Measurements from ENCODE around the gene HSPH1.

Gene HSPH1

DNA sequence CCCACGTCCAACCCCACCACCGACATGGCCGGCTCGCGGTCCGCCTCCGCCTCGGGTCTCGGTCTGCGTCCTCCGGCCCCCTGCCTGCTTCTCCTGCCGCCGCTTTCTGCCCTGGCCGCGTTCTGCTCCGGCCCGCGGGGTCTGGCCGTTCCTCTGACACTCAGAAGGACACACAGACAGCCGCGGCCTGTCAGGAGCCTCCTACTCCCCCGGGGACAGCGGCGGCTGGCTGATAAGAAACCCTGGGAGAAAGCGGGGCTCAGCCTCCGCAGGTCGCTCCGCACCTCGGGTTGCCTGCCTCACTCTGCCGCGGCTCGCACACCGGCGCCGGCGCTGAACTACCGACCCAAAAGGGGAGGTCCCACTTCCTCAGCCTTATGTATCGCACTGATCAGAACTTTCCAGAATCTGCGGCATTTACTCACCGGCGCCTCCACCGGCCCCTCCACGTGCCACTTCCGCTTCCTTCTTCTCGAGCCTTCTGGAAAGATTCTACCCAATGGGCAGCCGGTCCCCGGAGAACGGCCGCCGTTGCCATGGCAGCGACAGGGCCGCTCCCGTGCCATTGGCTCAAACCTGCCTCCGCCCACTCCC is at the start of gene HSPH1:
Gene HSPH1 (minus strand): TSS at position 348 of the 594 bp plus-strand sequence. CDS start 322 bp downstream, at position 26.
- Histone ChIP-seq H3K4me1 (ENCODE audit: control insufficient read depth, insufficient read depth, low read length) (peaks cover 13% of the 10 kb centered on the region), H3K27me3 (ENCODE audit: control insufficient read depth, insufficient read depth, low read length) (no peaks in the 10 kb centered on the region), H3K27ac (ENCODE audit: low read depth, low read length) (peak within 1 kb of the TSS; percentile 90), H3K4me3 (ENCODE audit: low read length) (peak within 1 kb of the TSS; percentile 94), H3K9ac (ENCODE audit: low read length) (peak within 1 kb of the TSS; percentile 74), H3K36me3 (ENCODE audit: control insufficient read depth, insufficient read depth, low read length) (no peaks in the 10 kb centered on the region)

DNA sequence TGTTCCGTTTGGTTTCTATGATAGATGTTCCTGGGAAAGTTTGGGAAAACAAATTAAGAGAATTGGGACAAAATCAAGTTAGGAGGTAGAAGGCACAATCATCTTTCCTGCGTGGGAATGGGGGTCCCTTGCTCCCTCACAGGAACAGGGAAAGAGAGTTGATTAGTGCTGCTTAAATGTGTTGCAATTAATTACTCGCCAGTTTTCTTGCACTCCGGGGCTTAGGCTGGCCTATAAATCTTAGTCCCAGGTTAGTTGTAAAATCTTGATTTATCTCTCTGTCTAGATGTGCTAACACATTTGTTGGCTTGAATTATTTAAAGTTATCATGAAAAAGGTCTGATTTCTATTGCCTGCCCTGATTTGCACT is 48.1 kb upstream of the HSPH1 start:
- H3K27ac ChIP-seq (ENCODE audit: low read depth, low read length), result peak overlapping the region; percentile 70
- H3K27me3 ChIP-seq (ENCODE audit: control insufficient read depth, insufficient read depth, low read length), result no peaks in the 10 kb centered on the region
- peaks cover 24% of the 10 kb centered on the region for H3K4me1 ChIP-seq (ENCODE audit: control insufficient read depth, insufficient read depth, low read length)
- H3K9ac ChIP-seq (ENCODE audit: low read length), result no peak overlapping the region
- no peak overlapping the region for H3K4me3 ChIP-seq (ENCODE audit: low read length)
- no peaks in the 10 kb centered on the region for H3K36me3 ChIP-seq (ENCODE audit: control insufficient read depth, insufficient read depth, low read length)

DNA sequence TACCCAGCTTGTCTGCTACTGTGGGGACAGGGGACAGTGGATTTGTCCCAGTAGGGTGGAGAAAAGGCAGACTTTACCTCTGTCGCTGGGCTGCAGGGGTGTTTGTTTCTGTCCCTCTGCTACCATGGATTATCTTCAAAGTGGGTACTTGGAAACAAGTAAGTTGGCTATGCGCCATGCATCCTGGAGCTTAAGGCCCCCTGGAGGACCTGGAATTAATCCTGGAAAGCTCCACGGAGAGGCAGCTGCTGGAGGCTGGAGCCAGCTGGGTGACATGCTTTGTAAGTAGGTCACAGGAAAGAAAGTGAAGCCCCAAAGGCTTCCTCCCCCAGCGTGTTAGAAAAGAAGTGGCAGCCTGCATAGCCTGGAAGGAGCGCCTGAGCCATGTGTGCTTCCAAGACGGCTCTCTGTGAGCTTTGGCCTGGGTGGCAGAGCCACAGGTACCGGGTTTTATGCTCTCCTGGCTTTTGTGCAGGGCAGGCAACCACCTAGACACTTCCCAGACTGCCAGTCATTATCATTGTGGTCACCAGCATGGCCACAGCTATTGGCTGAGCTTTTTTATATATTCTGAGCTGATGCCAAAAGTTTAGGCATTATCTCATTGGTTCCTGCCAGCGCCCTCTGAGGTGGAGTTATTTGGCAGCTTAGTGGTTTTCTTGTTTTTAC is 47.6 kb upstream of the HSPH1 start:
- Histone ChIP-seq H3K4me1 (ENCODE audit: control insufficient read depth, insufficient read depth, low read length) (peaks cover 24% of the 10 kb centered on the region), H3K27ac (ENCODE audit: low read depth, low read length) (peak overlapping the region; percentile 70), H3K9ac (ENCODE audit: low read length) (peak overlapping the region; percentile 10), H3K4me3 (ENCODE audit: low read length) (peak overlapping the region; percentile 8), H3K27me3 (ENCODE audit: control insufficient read depth, insufficient read depth, low read length) (no peaks in the 10 kb centered on the region), H3K36me3 (ENCODE audit: control insufficient read depth, insufficient read depth, low read length) (no peaks in the 10 kb centered on the region)

DNA sequence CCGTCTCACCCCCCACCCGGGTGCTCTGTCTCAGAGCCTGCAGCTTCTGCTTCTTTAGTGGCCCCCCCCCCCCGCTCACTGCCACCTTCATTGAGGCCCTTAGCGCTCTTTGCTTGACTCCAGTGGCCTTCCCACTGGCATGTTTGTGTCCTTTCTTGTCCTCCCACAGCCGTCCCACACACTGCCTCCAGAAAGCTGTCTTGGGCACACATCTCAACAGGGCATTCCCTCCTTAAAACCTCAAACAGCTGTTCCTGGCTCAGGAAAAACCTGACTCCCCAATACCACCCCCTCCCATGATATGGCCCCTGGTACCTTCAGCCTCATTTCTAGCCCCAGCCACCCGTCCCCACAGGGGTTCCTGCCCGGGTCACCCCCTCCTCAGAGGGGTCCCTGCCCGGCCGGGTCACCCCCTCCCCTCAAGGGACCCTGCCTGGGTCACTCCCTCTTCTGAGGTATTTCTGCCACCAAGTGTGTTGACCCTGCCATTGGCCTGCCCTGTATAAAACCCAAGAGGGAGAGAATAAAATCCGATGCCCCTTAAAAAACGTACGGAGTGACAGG is 46.9 kb upstream of the HSPH1 start:
- no peak overlapping the region for H3K9ac ChIP-seq (ENCODE audit: low read length)
- peak overlapping the region; percentile 8 for H3K4me3 ChIP-seq (ENCODE audit: low read length)
- H3K36me3 ChIP-seq (ENCODE audit: control insufficient read depth, insufficient read depth, low read length), result no peaks in the 10 kb centered on the region
- peaks cover 24% of the 10 kb centered on the region for H3K4me1 ChIP-seq (ENCODE audit: control insufficient read depth, insufficient read depth, low read length)
- peak overlapping the region; percentile 70 for H3K27ac ChIP-seq (ENCODE audit: low read depth, low read length)
- H3K27me3 ChIP-seq (ENCODE audit: control insufficient read depth, insufficient read depth, low read length), result no peaks in the 10 kb centered on the region

DNA sequence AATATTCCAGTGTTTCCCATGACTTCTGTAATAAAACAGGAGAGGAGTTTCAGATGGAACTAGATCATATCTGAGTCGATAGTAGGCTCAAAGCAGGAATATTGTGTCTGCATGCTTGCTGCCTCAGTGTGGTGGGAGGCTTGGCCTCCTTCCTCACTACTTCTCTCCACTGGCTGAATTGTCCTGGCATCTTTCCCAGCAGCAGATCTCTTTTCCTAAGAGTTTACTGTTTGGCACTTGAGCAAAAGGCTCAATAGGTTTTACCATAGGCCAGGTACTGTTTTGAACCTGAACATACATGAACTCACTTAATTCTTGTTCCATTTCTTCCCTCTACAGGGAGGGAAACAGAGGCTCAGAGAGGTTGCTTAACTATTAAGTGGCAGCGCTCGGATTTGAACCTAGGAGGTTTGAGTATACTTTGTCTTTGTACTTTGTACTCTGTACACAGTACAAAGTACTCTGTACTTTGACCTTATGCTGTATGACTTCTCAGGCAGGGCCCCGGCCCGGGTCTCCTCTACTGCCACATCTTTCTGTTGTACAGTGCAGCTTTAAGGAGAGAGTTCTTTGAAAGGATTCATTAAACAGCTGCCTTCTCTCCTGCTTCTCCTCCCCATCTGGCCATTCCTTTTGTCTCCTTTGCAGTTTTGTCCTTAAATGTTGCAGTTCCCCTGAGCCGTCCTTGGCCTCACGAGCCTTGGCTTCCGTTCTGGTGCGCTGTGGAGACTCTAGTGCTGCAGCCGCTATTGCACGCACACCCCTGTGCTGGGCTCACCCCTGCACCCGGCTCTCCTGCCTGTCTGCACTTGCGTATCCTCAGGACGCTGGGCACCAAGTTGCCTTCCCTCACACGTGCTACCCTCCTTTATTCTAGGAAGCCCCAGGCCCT is 46.2 kb upstream of the HSPH1 start:
- Histone ChIP-seq H3K27me3 (ENCODE audit: control insufficient read depth, insufficient read depth, low read length) (no peaks in the 10 kb centered on the region), H3K4me1 (ENCODE audit: control insufficient read depth, insufficient read depth, low read length) (peaks cover 24% of the 10 kb centered on the region), H3K27ac (ENCODE audit: low read depth, low read length) (peak overlapping the region; percentile 37), H3K4me3 (ENCODE audit: low read length) (no peak overlapping the region), H3K36me3 (ENCODE audit: control insufficient read depth, insufficient read depth, low read length) (no peaks in the 10 kb centered on the region), H3K9ac (ENCODE audit: low read length) (no peak overlapping the region)

DNA sequence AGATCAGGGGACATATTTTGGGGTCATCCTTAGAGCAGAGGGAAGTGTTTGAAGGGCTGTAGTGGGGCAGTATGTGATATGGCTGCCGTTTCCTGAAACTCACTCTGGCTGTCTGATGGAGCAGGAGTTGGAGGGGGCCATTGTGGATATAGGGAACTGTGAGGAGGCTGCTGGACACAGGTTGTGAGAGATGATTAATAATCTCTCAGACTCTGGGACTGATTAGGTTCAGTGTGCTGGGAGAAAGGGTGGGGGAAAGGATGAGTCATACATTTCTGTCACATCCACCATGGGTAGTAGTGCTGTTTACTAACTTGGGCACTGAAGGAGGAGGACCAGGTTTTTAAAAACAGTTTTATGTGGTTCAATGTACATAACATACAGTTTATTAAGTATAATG is 42.9 kb upstream of the HSPH1 start:
- Histone ChIP-seq H3K4me3 (ENCODE audit: low read length) (no peak overlapping the region), H3K36me3 (ENCODE audit: control insufficient read depth, insufficient read depth, low read length) (no peaks in the 10 kb centered on the region), H3K9ac (ENCODE audit: low read length) (no peak overlapping the region), H3K27ac (ENCODE audit: low read depth, low read length) (no peak overlapping the region), H3K4me1 (ENCODE audit: control insufficient read depth, insufficient read depth, low read length) (peaks cover 25% of the 10 kb centered on the region), H3K27me3 (ENCODE audit: control insufficient read depth, insufficient read depth, low read length) (no peaks in the 10 kb centered on the region)

DNA sequence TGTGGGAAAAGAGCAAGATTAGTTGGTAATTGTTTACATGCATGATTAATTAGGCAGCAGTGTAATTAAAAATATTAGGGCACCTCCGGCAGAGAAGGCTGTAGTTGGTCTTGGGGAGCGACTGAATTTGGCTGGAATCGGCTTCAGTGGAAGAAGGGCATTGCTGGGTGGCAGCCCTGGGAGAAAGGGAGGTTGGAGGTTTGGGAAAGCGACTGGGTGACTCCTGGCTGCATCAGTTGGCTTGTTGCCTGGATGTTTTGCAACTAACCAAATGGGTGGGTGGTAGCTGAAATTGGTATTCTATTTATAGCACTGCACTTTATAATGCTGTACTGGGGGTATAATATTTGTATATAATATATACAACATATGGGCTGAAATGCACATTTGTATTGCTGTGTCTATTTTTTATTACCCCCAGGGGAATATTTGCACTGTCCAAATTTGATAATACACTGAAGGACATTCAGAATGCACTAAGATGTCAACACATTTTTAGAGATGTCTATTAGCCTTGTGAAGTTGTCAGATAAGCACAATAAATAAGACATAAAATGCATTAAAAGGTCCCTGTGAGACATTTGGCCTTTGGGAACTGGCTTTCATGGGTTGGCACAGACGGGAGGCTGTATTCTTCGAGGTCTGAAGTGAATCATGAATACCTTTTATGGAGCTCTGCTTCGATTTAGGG is 39.8 kb upstream of the HSPH1 start:
- H3K4me1 ChIP-seq (ENCODE audit: control insufficient read depth, insufficient read depth, low read length), result peaks cover 5% of the 10 kb centered on the region
- no peak overlapping the region for H3K27ac ChIP-seq (ENCODE audit: low read depth, low read length)
- H3K4me3 ChIP-seq (ENCODE audit: low read length), result peak overlapping the region; percentile 69
- no peaks in the 10 kb centered on the region for H3K36me3 ChIP-seq (ENCODE audit: control insufficient read depth, insufficient read depth, low read length)
- H3K27me3 ChIP-seq (ENCODE audit: control insufficient read depth, insufficient read depth, low read length), result no peaks in the 10 kb centered on the region
- peak overlapping the region; percentile 19 for H3K9ac ChIP-seq (ENCODE audit: low read length)

DNA sequence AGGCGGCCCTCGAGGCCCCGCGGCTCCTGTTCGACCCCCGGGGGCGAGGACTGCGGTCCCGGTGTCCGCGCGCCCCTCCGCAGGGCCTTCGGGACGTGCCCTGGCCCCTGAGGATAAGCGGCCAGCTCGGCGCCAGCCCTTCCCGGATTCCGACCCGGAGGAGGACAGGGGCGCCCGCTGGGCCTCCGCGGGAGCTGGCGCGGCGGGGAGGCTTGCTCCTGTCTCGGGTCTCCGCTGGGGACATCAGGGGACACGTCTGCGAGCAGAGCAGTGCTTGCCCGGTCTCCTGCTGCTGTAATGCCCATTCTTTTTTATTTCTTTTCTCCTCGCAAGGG is 38.9 kb upstream of the HSPH1 start:
- H3K4me1 ChIP-seq (ENCODE audit: control insufficient read depth, insufficient read depth, low read length), result peaks cover 5% of the 10 kb centered on the region
- H3K4me3 ChIP-seq (ENCODE audit: low read length), result peak overlapping the region; percentile 69
- no peaks in the 10 kb centered on the region for H3K27me3 ChIP-seq (ENCODE audit: control insufficient read depth, insufficient read depth, low read length)
- peak overlapping the region; percentile 86 for H3K27ac ChIP-seq (ENCODE audit: low read depth, low read length)
- peak overlapping the region; percentile 60 for H3K9ac ChIP-seq (ENCODE audit: low read length)
- H3K36me3 ChIP-seq (ENCODE audit: control insufficient read depth, insufficient read depth, low read length), result no peaks in the 10 kb centered on the region

DNA sequence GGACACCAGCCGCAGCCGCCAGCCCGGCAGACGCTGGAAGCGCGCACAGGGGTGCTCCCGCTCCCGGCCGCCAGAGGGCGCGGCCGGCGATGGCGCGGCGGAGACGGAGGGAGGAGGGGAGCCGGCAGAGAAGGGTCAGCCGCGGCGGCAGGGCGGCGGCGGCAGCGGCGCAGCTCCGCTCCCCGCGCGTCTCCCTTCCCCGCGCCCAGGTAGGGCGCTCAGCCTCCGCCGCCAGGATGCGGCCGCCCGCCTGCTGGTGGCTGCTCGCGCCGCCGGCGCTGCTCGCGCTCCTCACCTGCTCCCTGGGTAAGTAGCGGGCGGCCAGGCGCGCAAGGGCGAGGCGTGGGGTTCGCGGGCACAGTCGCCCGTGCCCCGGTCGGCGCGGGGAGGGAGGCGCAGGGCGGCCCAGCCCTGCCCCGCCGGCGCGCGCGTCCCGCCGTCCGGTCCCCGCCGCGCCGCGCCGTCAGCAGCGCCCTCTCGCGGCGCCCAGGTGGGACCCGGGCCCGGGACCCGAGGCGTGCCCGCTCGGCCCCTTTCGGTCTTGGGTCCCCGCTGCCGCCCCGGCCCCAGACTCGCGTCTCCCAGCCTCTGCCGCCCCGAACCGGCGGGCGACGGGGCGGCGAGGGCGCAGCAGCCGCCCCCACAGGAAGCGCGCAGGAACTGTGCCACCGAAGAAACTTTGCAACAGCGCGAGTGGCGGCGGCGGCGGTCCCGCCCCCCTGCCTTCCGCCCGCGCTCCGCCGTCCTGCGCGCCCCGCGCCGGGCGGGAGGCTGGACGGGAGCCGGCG is 38.3 kb upstream of the HSPH1 start, which contains the start of gene B3GLCT:
Gene B3GLCT (plus strand): TSS at position 127 of the 788 bp plus-strand sequence. CDS start 110 bp downstream, at position 237.
- Histone ChIP-seq H3K9ac (ENCODE audit: low read length) (peak within 1 kb of the TSS; percentile 60), H3K27ac (ENCODE audit: low read depth, low read length) (peak within 1 kb of the TSS; percentile 86), H3K4me3 (ENCODE audit: low read length) (peak within 1 kb of the TSS; percentile 69), H3K36me3 (ENCODE audit: control insufficient read depth, insufficient read depth, low read length) (no peaks in the 10 kb centered on the region), H3K27me3 (ENCODE audit: control insufficient read depth, insufficient read depth, low read length) (no peaks in the 10 kb centered on the region), H3K4me1 (ENCODE audit: control insufficient read depth, insufficient read depth, low read length) (peaks cover 5% of the 10 kb centered on the region)

DNA sequence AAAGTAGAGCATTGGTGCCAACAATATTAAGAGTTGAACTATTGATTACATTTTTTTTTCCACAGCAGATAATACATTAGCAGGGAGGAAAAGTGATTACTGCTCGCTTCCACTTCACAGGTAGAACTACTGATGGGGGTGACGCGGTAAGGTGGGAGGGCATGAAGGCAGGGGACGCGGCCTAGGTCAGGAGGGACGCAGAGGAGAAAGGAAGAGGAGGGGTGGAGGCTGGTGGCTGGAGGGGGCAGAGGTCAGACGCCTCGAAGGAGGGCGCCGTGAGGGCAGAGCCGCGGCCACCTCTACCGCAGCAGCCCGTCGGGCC is 37.8 kb upstream of the HSPH1 start:
- peak overlapping the region; percentile 86 for H3K27ac ChIP-seq (ENCODE audit: low read depth, low read length)
- no peaks in the 10 kb centered on the region for H3K27me3 ChIP-seq (ENCODE audit: control insufficient read depth, insufficient read depth, low read length)
- H3K4me3 ChIP-seq (ENCODE audit: low read length), result peak overlapping the region; percentile 69
- no peaks in the 10 kb centered on the region for H3K36me3 ChIP-seq (ENCODE audit: control insufficient read depth, insufficient read depth, low read length)
- H3K9ac ChIP-seq (ENCODE audit: low read length), result no peak overlapping the region
- peaks cover 5% of the 10 kb centered on the region for H3K4me1 ChIP-seq (ENCODE audit: control insufficient read depth, insufficient read depth, low read length)

DNA sequence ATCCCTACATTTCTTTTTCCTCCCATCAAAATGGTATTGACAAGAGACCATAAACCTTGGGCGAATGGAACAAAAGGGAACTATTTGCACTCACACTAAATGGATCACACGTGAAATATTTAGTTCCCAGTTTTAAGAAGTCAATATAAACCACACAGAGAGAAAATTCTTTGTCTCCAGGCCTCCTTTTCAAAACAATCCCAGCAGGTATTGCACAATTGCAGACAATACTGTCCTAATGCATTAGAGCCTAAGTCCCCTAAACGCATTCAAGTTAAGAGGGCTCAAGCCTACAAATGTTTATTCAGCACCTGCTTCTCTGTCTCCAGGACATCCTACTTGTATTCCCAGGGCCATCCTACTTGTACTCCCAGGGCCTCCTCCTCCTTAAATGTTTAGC is 36.8 kb upstream of the HSPH1 start:
- Histone ChIP-seq H3K36me3 (ENCODE audit: control insufficient read depth, insufficient read depth, low read length) (no peaks in the 10 kb centered on the region), H3K27me3 (ENCODE audit: control insufficient read depth, insufficient read depth, low read length) (no peaks in the 10 kb centered on the region), H3K4me1 (ENCODE audit: control insufficient read depth, insufficient read depth, low read length) (peaks cover 5% of the 10 kb centered on the region), H3K27ac (ENCODE audit: low read depth, low read length) (no peak overlapping the region), H3K4me3 (ENCODE audit: low read length) (no peak overlapping the region), H3K9ac (ENCODE audit: low read length) (no peak overlapping the region)
